B cell (primary cell): ENCODE data around the gene ANKHD1.

Experiments
- CTCF ChIP-seq: fragments of 200-600 bp; IDR thresholded peaks from one replicate; pipeline ENCODE4 v1.8.0; 2022; ENCODE audit warnings: antibody characterized with exemption, mild to moderate bottlenecking
- EZH2 ChIP-seq: IDR thresholded peaks from 2 replicates; pipeline ENCODE4 v1.6.1; 2012; ENCODE audit warnings: borderline replicate concordance, low read depth, mild to moderate bottlenecking, moderate library complexity, low read length; ENCODE audit not compliant: insufficient read depth, poor library complexity, severe bottlenecking

GRCh38 chr5:140391312-140391711, 10.3 kb upstream of the ANKHD1 start:
- no peak for TF ChIP-seq CTCF
- TF ChIP-seq EZH2 = no peak
